Measurements from ENCODE around the gene TARP.

The TARP gene

DNA sequence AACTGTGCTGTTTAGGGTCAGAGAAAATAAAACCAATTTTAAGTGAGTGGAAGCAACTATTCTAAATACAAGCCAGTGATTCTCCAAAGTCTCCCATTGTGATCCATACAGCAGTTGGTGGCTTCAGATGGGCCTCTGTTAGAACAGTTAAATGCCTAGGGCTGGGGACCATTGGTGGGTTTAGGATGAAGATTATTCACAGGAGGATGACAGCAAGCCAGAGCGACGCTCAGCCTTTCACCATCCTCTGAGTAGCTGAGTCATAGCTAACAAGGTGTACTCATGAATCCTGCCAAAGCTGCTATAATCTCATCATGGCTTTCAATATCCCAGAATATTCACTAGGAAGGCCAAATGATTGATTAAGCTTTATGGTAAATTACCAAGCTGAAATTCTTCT lies 55.8 kb downstream of the TARP start:
- no peak overlapping the region for H3K4me3 ChIP-seq (ENCODE audit: low read depth in 1 of 3, low read length in 3 of 3)
- H3K27me3 ChIP-seq (ENCODE audit: control insufficient read depth in 4 of 4, insufficient read depth in 4 of 4, low read length in 3 of 4), result no peaks in the 10 kb centered on the region
- H3K36me3 ChIP-seq (ENCODE audit: control insufficient read depth in 4 of 4, insufficient read depth in 3 of 4, low read depth in 1 of 4, low read length in 3 of 4), result peaks cover 0 to 18% (median 9%) of the 10 kb centered on the region in 4 donors
- peaks cover 2 to 8% (median 7%) of the 10 kb centered on the region in 4 donors for H3K4me1 ChIP-seq (ENCODE audit: control insufficient read depth in 4 of 4, insufficient read depth in 4 of 4, low read length in 3 of 4)
- no peaks in the 10 kb centered on the region for H3K9me3 ChIP-seq (ENCODE audit: control insufficient read depth in 4 of 4, low read length in 3 of 4)
- 90% methylated on average over 2 of the region's 2 CpGs for WGBS
- no peak overlapping the region for H3K27ac ChIP-seq (ENCODE audit: low read depth in 1 of 2, low read length in 2 of 2)
- TF ChIP-seq JUND (IDR thresholded peaks at IDR 0.05) (no peak), HNF4A (conservative IDR thresholded peaks at IDR 0.05) (no peak), FOXA1 (IDR thresholded peaks at IDR 0.05) (no peak), HNF4G (IDR thresholded peaks at IDR 0.05) (no peak), TAF1 (conservative IDR thresholded peaks at IDR 0.05) (no peak), SP1 (IDR thresholded peaks at IDR 0.05) (no peak), FOXA2 (IDR thresholded peaks at IDR 0.05) (no peak), RXRA (IDR thresholded peaks at IDR 0.05) (no peak)
- TF ChIP-seq, protein P1, sequence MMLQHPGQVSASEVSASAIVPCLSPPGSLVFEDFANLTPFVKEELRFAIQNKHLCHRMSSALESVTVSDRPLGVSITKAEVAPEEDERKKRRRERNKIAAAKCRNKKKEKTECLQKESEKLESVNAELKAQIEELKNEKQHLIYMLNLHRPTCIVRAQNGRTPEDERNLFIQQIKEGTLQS (IDR thresholded peaks at IDR 0.05), result no peak
- H3K9ac ChIP-seq (ENCODE audit: low read depth in 1 of 2, low read length in 2 of 2), result peak overlapping the region in 1 of 2 donors; percentile 43
- no peak for DNase-seq (ENCODE audit: low spot score)

DNA sequence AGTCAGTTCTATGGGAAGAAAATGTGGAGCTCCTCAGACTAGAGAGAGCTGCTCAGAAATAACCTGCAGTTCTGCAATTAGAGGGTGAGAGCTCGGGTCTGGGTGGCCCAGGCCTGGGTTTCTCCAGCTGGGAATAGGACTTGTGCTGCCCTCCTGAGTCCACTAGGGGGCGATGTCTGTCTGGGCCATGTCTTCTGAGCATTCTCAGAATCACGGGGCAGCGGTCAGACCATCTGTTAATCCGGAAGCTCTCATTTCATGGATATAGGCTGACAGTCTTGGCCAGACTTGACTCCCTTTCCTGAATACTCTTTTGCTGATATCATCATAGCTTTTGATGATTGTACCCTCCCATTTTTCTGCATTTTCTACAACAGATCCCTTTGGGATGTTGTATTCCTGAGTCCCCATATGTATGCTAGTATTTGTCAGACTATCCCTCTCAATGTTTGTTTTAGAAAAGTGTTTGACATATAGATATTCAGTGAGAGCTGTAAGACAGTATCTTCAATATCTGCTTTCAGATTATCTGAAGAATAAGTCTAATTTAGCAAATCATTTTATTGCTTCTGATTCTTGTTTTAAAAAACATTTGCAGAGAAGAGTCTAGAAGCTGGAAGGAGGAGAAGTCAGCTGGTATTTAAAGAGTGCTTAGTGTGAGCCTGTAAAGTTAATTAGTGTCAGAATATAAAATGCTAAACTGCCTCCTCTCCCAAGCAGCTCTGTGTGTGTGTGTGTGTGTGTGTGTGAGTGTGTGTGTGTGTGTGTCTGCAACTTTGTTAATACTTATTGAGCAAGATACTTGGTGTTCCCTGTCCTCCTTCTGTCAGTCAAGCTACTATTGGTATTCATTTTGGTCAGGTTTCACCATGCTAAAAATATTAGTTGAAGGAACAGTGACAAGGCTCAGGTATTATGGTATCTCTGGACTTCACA lies 57.4 kb downstream of the TARP start:
- H3K27me3 ChIP-seq (ENCODE audit: control insufficient read depth in 4 of 4, insufficient read depth in 4 of 4, low read length in 3 of 4), result no peaks in the 10 kb centered on the region
- WGBS, result 41% methylated on average over 5 of the region's 5 CpGs
- no peaks in the 10 kb centered on the region for H3K9me3 ChIP-seq (ENCODE audit: control insufficient read depth in 4 of 4, low read length in 3 of 4)
- H3K4me1 ChIP-seq (ENCODE audit: control insufficient read depth in 4 of 4, insufficient read depth in 4 of 4, low read length in 3 of 4), result peaks cover 2 to 8% (median 7%) of the 10 kb centered on the region in 4 donors
- no peak overlapping the region for H3K4me3 ChIP-seq (ENCODE audit: low read depth in 1 of 3, low read length in 3 of 3)
- TF ChIP-seq, protein P2, sequence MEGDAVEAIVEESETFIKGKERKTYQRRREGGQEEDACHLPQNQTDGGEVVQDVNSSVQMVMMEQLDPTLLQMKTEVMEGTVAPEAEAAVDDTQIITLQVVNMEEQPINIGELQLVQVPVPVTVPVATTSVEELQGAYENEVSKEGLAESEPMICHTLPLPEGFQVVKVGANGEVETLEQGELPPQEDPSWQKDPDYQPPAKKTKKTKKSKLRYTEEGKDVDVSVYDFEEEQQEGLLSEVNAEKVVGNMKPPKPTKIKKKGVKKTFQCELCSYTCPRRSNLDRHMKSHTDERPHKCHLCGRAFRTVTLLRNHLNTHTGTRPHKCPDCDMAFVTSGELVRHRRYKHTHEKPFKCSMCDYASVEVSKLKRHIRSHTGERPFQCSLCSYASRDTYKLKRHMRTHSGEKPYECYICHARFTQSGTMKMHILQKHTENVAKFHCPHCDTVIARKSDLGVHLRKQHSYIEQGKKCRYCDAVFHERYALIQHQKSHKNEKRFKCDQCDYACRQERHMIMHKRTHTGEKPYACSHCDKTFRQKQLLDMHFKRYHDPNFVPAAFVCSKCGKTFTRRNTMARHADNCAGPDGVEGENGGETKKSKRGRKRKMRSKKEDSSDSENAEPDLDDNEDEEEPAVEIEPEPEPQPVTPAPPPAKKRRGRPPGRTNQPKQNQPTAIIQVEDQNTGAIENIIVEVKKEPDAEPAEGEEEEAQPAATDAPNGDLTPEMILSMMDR (IDR thresholded peaks at IDR 0.05; ENCODE audit: low read depth, low read length, missing input control), result peak; percentile 79
- TF ChIP-seq FOXA2 (IDR thresholded peaks at IDR 0.05), result no peak
- TF ChIP-seq EGR1 (IDR thresholded peaks at IDR 0.05; ENCODE audit: low read depth in 2 of 2), result no peak
- peak; percentile 79 to 85 for TF ChIP-seq RAD21 (IDR thresholded peaks at IDR 0.05)
- TF ChIP-seq, protein P3, sequence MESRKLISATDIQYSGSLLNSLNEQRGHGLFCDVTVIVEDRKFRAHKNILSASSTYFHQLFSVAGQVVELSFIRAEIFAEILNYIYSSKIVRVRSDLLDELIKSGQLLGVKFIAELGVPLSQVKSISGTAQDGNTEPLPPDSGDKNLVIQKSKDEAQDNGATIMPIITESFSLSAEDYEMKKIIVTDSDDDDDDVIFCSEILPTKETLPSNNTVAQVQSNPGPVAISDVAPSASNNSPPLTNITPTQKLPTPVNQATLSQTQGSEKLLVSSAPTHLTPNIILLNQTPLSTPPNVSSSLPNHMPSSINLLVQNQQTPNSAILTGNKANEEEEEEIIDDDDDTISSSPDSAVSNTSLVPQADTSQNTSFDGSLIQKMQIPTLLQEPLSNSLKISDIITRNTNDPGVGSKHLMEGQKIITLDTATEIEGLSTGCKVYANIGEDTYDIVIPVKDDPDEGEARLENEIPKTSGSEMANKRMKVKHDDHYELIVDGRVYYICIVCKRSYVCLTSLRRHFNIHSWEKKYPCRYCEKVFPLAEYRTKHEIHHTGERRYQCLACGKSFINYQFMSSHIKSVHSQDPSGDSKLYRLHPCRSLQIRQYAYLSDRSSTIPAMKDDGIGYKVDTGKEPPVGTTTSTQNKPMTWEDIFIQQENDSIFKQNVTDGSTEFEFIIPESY (IDR thresholded peaks at IDR 0.05), result no peak
- no peak overlapping the region for H3K9ac ChIP-seq (ENCODE audit: low read depth in 1 of 2, low read length in 2 of 2)
- DNase-seq (ENCODE audit: low spot score), result peak; percentile 71
- no peak overlapping the region for H3K27ac ChIP-seq (ENCODE audit: low read depth in 1 of 2, low read length in 2 of 2)
- peaks cover 0 to 14% (median 10%) of the 10 kb centered on the region in 4 donors for H3K36me3 ChIP-seq (ENCODE audit: control insufficient read depth in 4 of 4, insufficient read depth in 3 of 4, low read depth in 1 of 4, low read length in 3 of 4)

DNA sequence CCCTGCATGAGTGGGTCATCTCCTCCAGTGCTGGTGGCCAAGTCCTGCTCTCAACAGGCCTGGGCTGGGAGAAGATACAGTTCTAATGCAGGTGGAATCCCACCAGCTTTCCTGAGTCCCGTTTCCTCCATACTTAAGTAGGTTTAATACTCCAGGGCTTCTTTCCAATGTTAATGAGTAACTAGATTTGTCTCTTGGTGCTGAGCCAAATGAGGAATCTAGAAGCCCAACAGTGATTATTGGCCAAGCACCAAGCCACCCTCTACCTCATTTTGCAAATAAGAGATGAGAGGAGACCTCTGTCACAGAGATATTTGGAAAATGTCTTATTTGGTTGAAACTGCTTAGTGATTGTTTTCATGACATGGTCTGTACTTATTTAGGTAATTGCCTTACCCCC lies 58.3 kb downstream of the TARP start:
- Histone ChIP-seq H3K4me3 (ENCODE audit: low read depth in 1 of 3, low read length in 3 of 3) (no peak overlapping the region), H3K27me3 (ENCODE audit: control insufficient read depth in 4 of 4, insufficient read depth in 4 of 4, low read length in 3 of 4) (no peaks in the 10 kb centered on the region), H3K9me3 (ENCODE audit: control insufficient read depth in 4 of 4, low read length in 3 of 4) (no peaks in the 10 kb centered on the region), H3K9ac (ENCODE audit: low read depth in 1 of 2, low read length in 2 of 2) (no peak overlapping the region), H3K36me3 (ENCODE audit: control insufficient read depth in 4 of 4, insufficient read depth in 3 of 4, low read depth in 1 of 4, low read length in 3 of 4) (peaks cover 0 to 9% (median 8%) of the 10 kb centered on the region in 4 donors), H3K4me1 (ENCODE audit: control insufficient read depth in 4 of 4, insufficient read depth in 4 of 4, low read length in 3 of 4) (peaks cover 2 to 8% (median 7%) of the 10 kb centered on the region in 4 donors), H3K27ac (ENCODE audit: low read depth in 1 of 2, low read length in 2 of 2) (no peak overlapping the region)
- TF ChIP-seq, protein P2 (IDR thresholded peaks at IDR 0.05; ENCODE audit: low read depth, low read length, missing input control), result no peak
- TF ChIP-seq, protein P1 (IDR thresholded peaks at IDR 0.05), result no peak
- TF ChIP-seq, protein P3 (IDR thresholded peaks at IDR 0.05), result no peak
- TF ChIP-seq FOXA1 (IDR thresholded peaks at IDR 0.05), result no peak
- TF ChIP-seq YY1 (IDR thresholded peaks at IDR 0.05), result no peak
- TF ChIP-seq NR2F2 (IDR thresholded peaks at IDR 0.05), result no peak
- WGBS, result 47% methylated on average over 1 of the region's 1 CpG
- DNase-seq (ENCODE audit: low spot score), result no peak
